ENCODE data around the gene TRIM50. TPM values are rescaled to one million over a fixed set of nuclear protein-coding genes. Genes with fewer than 3 reads are reported as not detected.
A peak's percentile ranks its signal among the peaks of the same experiment; 100 is the strongest.
"Not testable (repeated sequence)": the region's sequence is repeated elsewhere in the genome, so short reads cannot be mapped to it uniquely, and the experiment has no call there.

Gene TRIM50
- total RNA-seq, 1 donor from 2014 or later = not detected

DNA sequence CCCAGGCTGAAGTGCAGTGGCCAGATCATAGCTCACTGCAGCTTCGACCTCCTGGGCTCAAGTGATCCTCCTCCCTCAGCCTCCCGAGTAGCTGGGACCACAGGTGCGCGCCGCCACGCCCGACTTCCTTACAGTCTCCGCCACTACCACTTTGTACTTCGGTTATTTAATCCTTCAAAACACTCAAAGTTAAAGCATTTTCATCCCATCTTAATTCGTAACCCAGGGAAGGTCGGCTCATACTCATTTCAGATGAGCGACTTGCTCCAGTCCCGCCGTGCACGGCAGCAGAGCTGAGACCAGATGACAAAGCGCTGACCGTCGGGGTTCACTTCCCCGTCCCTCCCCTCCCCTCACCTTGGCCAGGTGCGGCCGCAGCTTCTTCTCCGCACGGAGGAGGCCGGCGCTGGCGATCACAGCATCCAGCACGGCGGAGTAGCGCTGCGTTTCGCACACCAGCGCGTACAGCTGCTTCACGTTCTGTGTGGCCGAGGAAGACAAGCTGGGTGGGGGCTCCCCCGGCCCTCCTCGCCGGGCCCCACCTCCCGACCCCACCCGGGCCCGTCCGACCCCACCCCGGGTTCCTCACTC, 19.7 kb downstream of the TRIM50 start:
- no peak for DNase-seq (ENCODE audit: low read depth)

DNA sequence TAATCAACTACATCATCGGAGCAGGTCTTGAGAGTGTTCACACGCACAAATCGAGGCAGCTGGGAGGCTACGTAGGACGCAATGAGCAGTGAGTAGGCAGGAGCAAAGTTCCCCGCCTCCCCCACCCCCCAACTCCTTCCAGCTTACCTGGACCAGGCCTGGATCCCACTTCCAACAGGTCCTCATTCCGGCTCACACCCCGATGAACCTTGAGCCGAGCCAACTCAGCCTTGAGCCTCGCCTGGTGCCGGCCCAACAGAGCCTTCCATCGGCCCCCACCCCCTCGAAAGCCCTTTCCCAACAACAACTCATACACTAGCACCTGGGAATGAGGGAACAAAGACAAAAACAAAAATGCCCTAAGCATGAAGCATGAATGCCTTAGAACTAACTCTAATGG, 20.4 kb downstream of the TRIM50 start:
- DNase-seq (ENCODE audit: low read depth) = no peak
- TF ChIP-seq, protein P1, sequence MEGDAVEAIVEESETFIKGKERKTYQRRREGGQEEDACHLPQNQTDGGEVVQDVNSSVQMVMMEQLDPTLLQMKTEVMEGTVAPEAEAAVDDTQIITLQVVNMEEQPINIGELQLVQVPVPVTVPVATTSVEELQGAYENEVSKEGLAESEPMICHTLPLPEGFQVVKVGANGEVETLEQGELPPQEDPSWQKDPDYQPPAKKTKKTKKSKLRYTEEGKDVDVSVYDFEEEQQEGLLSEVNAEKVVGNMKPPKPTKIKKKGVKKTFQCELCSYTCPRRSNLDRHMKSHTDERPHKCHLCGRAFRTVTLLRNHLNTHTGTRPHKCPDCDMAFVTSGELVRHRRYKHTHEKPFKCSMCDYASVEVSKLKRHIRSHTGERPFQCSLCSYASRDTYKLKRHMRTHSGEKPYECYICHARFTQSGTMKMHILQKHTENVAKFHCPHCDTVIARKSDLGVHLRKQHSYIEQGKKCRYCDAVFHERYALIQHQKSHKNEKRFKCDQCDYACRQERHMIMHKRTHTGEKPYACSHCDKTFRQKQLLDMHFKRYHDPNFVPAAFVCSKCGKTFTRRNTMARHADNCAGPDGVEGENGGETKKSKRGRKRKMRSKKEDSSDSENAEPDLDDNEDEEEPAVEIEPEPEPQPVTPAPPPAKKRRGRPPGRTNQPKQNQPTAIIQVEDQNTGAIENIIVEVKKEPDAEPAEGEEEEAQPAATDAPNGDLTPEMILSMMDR (conservative IDR thresholded peaks at IDR 0.05; ENCODE audit: low read depth, low read length) = no peak
- peak overlapping the region; percentile 87 for H3K4me3 ChIP-seq (ENCODE audit: low read depth, low read length)

More for the DNA sequence above, 19.7 kb downstream of the TRIM50 start:
- peak overlapping the region; percentile 87 for H3K4me3 ChIP-seq (ENCODE audit: low read depth, low read length)
- TF ChIP-seq, protein P1 (conservative IDR thresholded peaks at IDR 0.05; ENCODE audit: low read depth, low read length) = no peak

DNA sequence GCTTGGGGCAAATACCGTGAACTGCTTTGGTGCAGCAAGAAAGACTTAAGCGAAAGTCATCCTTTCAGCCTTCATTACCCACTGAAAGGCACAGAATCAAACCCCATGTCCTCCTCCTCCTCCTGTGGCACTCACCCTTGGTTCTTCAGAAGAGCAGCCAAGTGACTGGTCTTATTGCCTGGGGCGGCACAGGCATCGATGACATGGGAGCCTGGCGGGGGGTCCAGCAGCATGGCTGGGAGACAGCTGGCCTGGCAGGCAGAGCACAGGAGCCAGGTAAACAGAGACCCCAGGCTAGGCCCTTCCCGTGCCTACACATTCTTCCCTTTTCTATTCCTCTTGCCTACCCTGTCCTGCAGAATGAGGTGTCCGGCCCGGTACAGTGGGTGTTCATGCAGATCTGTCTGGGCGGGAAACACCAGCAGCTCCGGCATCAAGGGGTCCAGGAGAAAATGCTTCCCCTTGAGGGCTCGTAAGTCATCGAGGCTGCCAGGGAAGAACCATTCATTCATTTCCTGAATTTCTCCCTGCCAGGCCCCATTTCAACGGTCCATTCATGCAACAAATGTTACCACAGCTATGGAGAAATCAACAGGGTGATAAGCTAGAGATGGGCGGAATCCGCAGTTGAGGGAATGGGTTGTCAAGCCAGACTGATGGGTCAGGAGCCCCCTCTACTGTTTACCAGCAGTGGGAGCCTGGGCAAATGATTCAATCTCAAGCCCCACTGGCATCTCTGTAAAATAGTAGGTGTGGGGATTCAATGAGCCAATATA, 23.1 kb downstream of the TRIM50 start:
- DNase-seq (ENCODE audit: low read depth); H3K4me3 ChIP-seq (ENCODE audit: low read depth, low read length): not testable (repeated sequence)
- TF ChIP-seq, protein P1 (conservative IDR thresholded peaks at IDR 0.05; ENCODE audit: low read depth, low read length) = peak; percentile 10

DNA sequence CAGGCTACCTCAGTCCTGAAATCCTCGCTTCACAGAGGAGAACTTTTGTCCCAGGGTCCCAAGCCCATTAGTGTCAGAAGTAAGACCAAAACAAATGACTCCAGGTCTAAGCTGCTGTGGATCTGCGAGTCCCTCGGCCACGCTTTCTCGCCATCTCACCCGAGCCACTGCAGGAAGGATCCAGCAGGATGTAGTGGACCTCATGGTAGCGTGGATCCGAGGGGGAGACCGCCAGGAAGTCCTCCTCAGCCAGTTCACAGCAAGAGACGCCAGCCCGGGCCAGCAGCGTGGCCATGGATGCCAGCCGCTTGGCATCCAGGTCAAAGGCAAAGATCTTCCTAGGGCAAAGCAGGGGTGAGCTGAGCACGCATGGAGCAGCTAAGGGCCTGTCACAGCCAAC, 23.8 kb downstream of the TRIM50 start:
- TF ChIP-seq, protein P1 (conservative IDR thresholded peaks at IDR 0.05; ENCODE audit: low read depth, low read length) = no peak
- no peak for DNase-seq (ENCODE audit: low read depth)
- H3K4me3 ChIP-seq (ENCODE audit: low read depth, low read length) = no peak overlapping the region

DNA sequence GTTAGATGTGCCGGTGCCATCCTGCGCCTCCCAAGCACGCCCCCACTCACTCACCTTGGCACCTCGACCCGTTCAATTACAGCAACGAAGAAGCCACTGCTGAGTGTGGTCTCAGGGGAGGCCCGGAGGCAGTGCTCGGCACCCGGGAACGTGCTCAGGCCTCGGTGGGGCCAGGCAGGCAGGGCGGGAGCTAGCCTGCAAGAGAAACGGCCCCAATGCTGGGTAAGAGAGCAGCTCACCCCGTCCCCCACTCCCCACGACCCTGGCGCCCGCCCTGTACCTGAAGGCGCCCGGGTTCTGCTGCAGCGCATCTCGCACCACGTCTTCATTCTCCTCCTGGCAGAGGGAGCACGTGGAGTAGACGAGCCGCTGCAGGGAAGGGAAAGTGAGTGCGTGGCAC, 24.3 kb downstream of the TRIM50 start:
- TF ChIP-seq, protein P1 (conservative IDR thresholded peaks at IDR 0.05; ENCODE audit: low read depth, low read length) = no peak
- no peak for DNase-seq (ENCODE audit: low read depth)
- H3K4me3 ChIP-seq (ENCODE audit: low read depth, low read length) = no peak overlapping the region

DNA sequence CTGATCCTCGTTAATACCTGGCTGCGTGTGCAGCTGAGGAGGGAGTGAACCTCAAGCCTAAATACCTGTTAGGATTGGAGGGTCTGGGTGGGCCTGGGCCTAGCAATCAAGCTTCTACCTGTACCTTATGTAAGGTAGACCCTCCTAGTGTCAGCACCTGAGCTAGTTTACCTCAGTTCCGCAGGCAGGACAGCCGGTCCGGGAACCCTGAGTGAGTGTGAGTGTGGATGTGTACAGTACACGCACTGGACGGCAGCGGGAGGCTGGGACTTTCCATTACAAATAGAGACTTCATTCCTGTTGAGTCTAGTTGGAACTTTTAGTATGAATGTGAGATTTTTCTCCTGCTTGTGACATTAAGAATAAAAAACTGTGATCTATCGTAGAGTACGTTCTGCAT, 25.0 kb downstream of the TRIM50 start:
- DNase-seq (ENCODE audit: low read depth); H3K4me3 ChIP-seq (ENCODE audit: low read depth, low read length): not testable (repeated sequence)

DNA sequence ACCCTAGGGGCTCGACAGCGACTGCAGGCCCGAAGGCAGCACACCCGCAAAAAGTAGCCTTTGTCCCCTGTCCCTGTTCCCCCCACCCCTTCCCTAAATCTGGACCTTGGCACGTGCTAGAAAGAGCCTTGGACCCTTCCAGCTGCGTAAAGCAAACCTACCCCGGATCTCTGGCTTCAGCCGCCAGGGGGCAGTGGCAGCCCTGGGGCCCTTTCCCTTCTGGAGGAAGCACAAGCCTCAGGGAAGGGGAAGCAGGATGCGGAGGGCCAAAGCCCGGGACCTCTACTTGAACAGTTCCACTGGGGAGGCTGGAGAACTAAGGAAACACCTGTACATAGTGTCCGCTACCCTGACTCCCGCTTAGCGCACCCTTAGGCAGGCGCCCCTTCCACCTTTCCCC, 26.8 kb downstream of the TRIM50 start:
- H3K4me3 ChIP-seq (ENCODE audit: low read depth, low read length); DNase-seq (ENCODE audit: low read depth): not testable (repeated sequence)

DNA sequence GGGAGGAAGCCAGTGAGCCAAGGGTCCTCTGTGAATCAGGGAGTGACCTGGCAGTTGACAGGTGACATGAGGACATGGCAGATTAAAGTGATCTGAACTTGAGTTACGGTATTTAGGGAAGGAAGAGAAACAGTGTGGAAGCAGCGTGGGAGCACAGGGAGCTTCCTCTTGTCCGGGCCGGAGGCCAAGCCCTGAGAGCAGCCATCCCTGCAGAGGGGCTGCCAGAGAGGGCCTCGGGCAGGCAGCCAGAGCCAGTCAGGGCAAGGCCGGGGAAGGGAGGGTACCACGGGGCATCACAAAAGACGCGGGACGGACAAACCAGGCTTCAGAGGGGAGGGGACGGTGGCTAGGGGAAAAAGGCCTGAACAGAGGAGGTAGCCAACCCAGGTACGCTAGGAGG, 28.1 kb downstream of the TRIM50 start:
- not testable (repeated sequence) for DNase-seq (ENCODE audit: low read depth); H3K4me3 ChIP-seq (ENCODE audit: low read depth, low read length)

DNA sequence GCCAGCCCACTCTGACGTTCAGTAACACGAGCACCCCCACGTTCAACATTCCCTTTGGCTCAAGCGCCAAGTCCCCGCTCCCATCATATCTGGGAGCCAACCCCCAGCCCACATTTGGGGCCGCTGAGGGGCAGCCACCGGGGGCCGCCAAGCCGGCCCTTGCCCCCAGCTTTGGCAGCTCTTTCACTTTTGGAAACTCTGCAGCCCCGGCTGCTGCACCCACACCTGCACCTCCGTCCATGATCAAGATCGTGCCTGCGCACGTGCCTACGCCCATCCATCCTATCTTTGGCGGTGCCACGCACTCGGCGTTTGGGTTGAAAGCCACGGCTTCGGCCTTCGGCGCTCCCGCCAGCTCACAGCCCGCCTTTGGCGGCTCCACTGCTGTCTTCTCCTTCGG, 30.2 kb downstream of the TRIM50 start:
- H3K4me3 ChIP-seq (ENCODE audit: low read depth, low read length); DNase-seq (ENCODE audit: low read depth): not testable (repeated sequence)

DNA sequence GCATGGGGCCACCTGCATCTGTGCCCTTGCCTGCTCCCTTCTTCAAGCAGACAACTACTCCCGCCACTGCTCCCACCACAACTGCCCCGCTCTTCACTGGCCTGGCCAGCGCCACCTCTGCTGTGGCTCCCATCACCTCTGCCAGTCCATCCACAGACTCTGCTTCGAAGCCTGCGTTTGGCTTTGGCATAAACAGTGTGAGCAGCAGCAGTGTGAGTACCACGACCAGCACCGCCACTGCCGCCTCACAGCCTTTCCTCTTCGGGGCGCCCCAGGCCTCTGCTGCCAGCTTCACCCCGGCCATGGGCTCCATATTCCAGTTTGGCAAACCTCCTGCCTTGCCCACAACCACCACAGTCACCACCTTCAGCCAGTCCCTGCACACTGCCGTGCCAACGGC, 30.6 kb downstream of the TRIM50 start:
- not testable (repeated sequence) for H3K4me3 ChIP-seq (ENCODE audit: low read depth, low read length); DNase-seq (ENCODE audit: low read depth)

DNA sequence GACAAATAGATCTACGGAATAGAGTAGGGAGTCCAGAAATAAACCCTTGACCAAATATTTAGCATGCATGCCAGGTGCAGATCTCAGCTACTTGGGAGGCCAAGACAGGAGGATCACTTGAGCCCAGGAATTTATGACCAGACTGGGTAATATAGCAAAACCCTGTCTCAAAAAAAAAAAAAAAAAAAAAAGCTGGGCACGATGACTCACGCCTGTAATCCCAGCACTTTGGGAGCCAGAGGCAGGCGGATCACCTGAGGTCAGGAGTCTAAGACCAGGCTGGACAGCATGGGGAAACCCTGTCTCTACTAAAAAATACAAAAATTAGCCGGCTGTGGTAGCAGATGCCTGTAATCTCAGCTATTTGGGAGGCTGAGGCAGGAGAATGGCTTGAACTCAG, 50.7 kb downstream of the TRIM50 start:
- H3K4me3 ChIP-seq (ENCODE audit: low read depth, low read length); DNase-seq (ENCODE audit: low read depth): not testable (repeated sequence)

DNA sequence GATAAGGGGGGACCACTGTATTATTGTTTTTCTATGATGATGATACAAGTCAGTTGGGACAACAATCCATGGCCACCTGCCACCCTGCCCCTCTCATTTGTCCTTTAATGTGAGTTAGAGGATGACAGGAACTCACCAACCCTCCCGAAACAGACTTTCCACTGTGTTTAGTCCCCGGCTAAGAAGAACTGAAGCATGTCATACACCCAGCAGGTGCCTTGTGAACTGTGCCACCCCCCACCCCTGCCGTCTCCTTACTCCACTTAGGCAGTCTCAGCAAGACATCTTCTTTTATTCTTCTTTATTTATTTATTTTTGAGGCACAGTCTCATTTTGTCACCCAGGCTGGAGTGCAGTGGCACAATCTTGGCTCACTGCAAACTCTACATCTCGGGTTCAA, 60.1 kb downstream of the TRIM50 start:
- DNase-seq (ENCODE audit: low read depth); H3K4me3 ChIP-seq (ENCODE audit: low read depth, low read length): not testable (repeated sequence)

Measured in epithelial cell of proximal tubule (primary cell).